HepG2 (cell line): ENCODE data around the gene SLC22A23. TPM values are rescaled to one million over a fixed set of nuclear protein-coding genes. Genes with fewer than 3 reads are reported as not detected.

ENCODE experiments used
- CENPBD1 ChIP-seq: sonication (generic); formaldehyde crosslinking; IDR thresholded peaks from 2 replicates; pipeline ENCODE4 v1.8.0; 2022; ENCODE audit warnings: missing genetic modification reagents, low read depth, mild to moderate bottlenecking, borderline replicate concordance
- DDIT3 ChIP-seq: sonication (generic); formaldehyde crosslinking; IDR thresholded peaks from 2 replicates; pipeline ENCODE4 v1.4.0; 2020; ENCODE audit warnings: mild to moderate bottlenecking, missing genetic modification reagents
- ERF ChIP-seq: IDR thresholded peaks from 2 replicates; pipeline ENCODE4 v1.6.1; 2018; ENCODE audit warnings: missing biosample characterization, missing genetic modification reagents
- GMEB2 ChIP-seq: IDR thresholded peaks from 2 replicates; pipeline ENCODE4 v1.6.1; 2016; ENCODE audit warnings: missing biosample characterization, missing genetic modification reagents, low read depth
- IRF2 ChIP-seq: IDR thresholded peaks from 2 replicates; pipeline ENCODE4 v1.6.1; 2018; ENCODE audit warnings: missing genetic modification reagents, missing compliant biosample characterization
- JDP2 ChIP-seq: sonication (generic); formaldehyde crosslinking; IDR thresholded peaks from 2 replicates; pipeline ENCODE4 v1.8.1; 2022; ENCODE audit warnings: missing genetic modification reagents, borderline replicate concordance
- KLF13 ChIP-seq: sonication (generic); formaldehyde crosslinking; IDR thresholded peaks from 2 replicates; pipeline ENCODE4 v1.4.0; 2020; ENCODE audit warnings: mild to moderate bottlenecking, missing genetic modification reagents
- NFYC ChIP-seq: IDR thresholded peaks from 2 replicates; pipeline ENCODE4 v1.6.1; 2016; ENCODE audit warnings: missing genetic modification reagents, missing compliant biosample characterization
- NR2F6 ChIP-seq, 2 experiments: IDR thresholded peaks; 2 replicates each; pipeline ENCODE4 v1.6.1; 2016; ENCODE audit warnings: antibody characterized with exemption in 1 of 2, mild to moderate bottlenecking in 1 of 2
- PRDM10 ChIP-seq: sonication (generic); formaldehyde crosslinking; IDR thresholded peaks from 2 replicates; pipeline ENCODE4 v1.4.0; 2020; ENCODE audit warnings: low read depth, missing genetic modification reagents
- RNF219 ChIP-seq: sonication (generic); formaldehyde crosslinking; IDR thresholded peaks from 2 replicates; pipeline ENCODE4 v1.5.0; 2020; ENCODE audit warnings: mild to moderate bottlenecking, missing genetic modification reagents
- ZBTB26 ChIP-seq: IDR thresholded peaks from 2 replicates; pipeline ENCODE4 v1.6.1; 2016; ENCODE audit warnings: missing compliant biosample characterization, missing genetic modification reagents, borderline replicate concordance
- ZFYVE20 ChIP-seq: sonication (generic); formaldehyde crosslinking; IDR thresholded peaks from 2 replicates; pipeline ENCODE4 v1.8.0; 2023; ENCODE audit warnings: low read depth, mild to moderate bottlenecking, moderate library complexity, missing genetic modification reagents, borderline replicate concordance
- ZNF234 ChIP-seq: sonication (generic); formaldehyde crosslinking; conservative IDR thresholded peaks from 2 replicates; pipeline ENCODE4 v1.5.1; 2020; ENCODE audit warnings: mild to moderate bottlenecking, missing genetic modification reagents
- ZNF547 ChIP-seq: sonication (generic); formaldehyde crosslinking; IDR thresholded peaks from 2 replicates; pipeline ENCODE4 v1.5.1; 2020; ENCODE audit warnings: mild to moderate bottlenecking, missing genetic modification reagents
- ZNF784 ChIP-seq: sonication (generic); formaldehyde crosslinking; IDR thresholded peaks from 2 replicates; pipeline ENCODE4 v1.5.1; 2020; ENCODE audit warnings: missing genetic modification reagents, mild to moderate bottlenecking, borderline replicate concordance
- ZSCAN25 ChIP-seq: sonication (generic); formaldehyde crosslinking; IDR thresholded peaks from 2 replicates; pipeline ENCODE4 v1.8.0; 2022; ENCODE audit warnings: mild to moderate bottlenecking, missing genetic modification reagents
- polyA plus RNA-seq, 8 experiments: library from polyadenylated mRNA; depleted of rRNA in 3 of 8; stranded (reverse) in 7 of 8; unstranded in 1 of 8; fragments of >200 nt; fragmentation: Illumina TruSeq in 4 of 8; extraction: Trizol in 4 of 8; gene quantifications; 2 replicates each; pipeline versions ENCODE4 v1.2.1 to v1.2.3, GENCODE V29; 2011 to 2016; ENCODE audit warnings: low read depth in 4 of 8, missing spikeins in 1 of 8, mixed read lengths in 1 of 8; ENCODE audit not compliant: insufficient read depth in 1 of 8
- total RNA-seq, 5 experiments: library from RNA; depleted of rRNA; stranded (reverse); fragments of >200 nt; fragmentation: Illumina TruSeq; extraction: Trizol; gene quantifications; 2 replicates each; pipeline ENCODE4 v1.2.3, GENCODE V29; 2016; ENCODE audit warnings: low read depth in 1 of 5

The SLC22A23 gene
- total and polyA plus RNA-seq, 2 of the 13 experiments (the other 11 are each of a cell fraction or from before 2014, with no cell fraction given) = 11.8 to 17.5 TPM

GRCh38 chr6:3372912-3373554, 83.8 kb downstream of the SLC22A23 start (continued):
- 0 out of 2 replicates have a peak, but pooled peaks have one; percentile 35 for TF ChIP-seq ZBTB26 (CRISPR knock-in tag)
- 0 out of 2 replicates have a peak, but pooled peaks have one; percentile 39 for TF ChIP-seq IRF2
- no peak for TF ChIP-seq GMEB2 (CRISPR knock-in tag)
- TF ChIP-seq NFYC (CRISPR knock-in tag) = peak; percentile 41; the same call in 1 of the 2 replicates
- no peak for TF ChIP-seq ZFYVE20
- TF ChIP-seq PRDM10 = 0 out of 2 replicates have a peak, but pooled peaks have one; percentile 43
- TF ChIP-seq CENPBD1 (CRISPR knock-in tag) = no peak
- TF ChIP-seq RNF219 (CRISPR knock-in tag) = no peak
- TF ChIP-seq ZNF547 = no peak; the same call in 1 of the 2 replicates
- 0 out of 2 replicates have a peak, but pooled peaks have one; percentile 56 for TF ChIP-seq ZSCAN25
- peak; percentile 52; the same call in 1 of the 2 replicates for TF ChIP-seq ERF (CRISPR knock-in tag)
- TF ChIP-seq ZNF234 (CRISPR knock-in tag) = no peak
- TF ChIP-seq NR2F6 (IDR thresholded peaks at IDR 0.05) = no peak
- TF ChIP-seq NR2F6 (CRISPR knock-in tag; IDR thresholded peaks at IDR 0.05) = peak; percentile 70; the same call in 1 of the 2 replicates
- no peak for TF ChIP-seq KLF13 (CRISPR knock-in tag)
- TF ChIP-seq ZNF784 (CRISPR knock-in tag) = no peak
- no peak for TF ChIP-seq JDP2 (CRISPR knock-in tag)
- TF ChIP-seq DDIT3 (CRISPR knock-in tag) = no peak
